GM23338 (cell line): ENCODE results near the gene PGM3. TPM values are rescaled to one million over a fixed set of nuclear protein-coding genes. Genes with fewer than 3 reads are reported as not detected.

Source experiments
- CTCF ChIP-seq, 2 experiments: fragments of 200-600 bp in 1 of 2; sonication (generic) in 1 of 2; conservative IDR thresholded peaks; 2 replicates each; pipeline versions ENCODE4 v1.5.1 to v1.6.1; 2016 to 2017; ENCODE audit warnings: antibody characterized with exemption in 2 of 2, low read depth in 2 of 2, mild to moderate bottlenecking in 2 of 2, moderate library complexity in 1 of 2
- EZH2 ChIP-seq: fragments of 200-600 bp; sonication (generic); IDR thresholded peaks from one replicate; pipeline ENCODE4 v1.8.0; 2017; ENCODE audit warnings: antibody characterized with exemption, mild to moderate bottlenecking, low read depth; ENCODE audit not compliant: unreplicated experiment
- NANOG ChIP-seq: IDR thresholded peaks from 2 replicates; pipeline ENCODE4 v1.6.1; 2016; ENCODE audit warnings: antibody characterized with exemption, borderline replicate concordance
- polyA plus RNA-seq: library from polyadenylated mRNA; unstranded; fragments of >200 nt; fragmentation: Nextera tagmentation; extraction: Ambion mirVana; gene quantifications from 2 replicates; pipeline ENCODE4 v1.2.1, GENCODE V29; 2016
- total RNA-seq: library from RNA; depleted of rRNA; stranded (reverse); fragments of >200 nt; shearing (Covaris generic); gene quantifications from 2 replicates; pipeline ENCODE4 v1.2.3, GENCODE V29; 2014; rRNA removed

Gene PGM3
- total and polyA plus RNA-seq, 2 experiments from 2014 or later, result 23.8 to 35.3 TPM

DNA sequence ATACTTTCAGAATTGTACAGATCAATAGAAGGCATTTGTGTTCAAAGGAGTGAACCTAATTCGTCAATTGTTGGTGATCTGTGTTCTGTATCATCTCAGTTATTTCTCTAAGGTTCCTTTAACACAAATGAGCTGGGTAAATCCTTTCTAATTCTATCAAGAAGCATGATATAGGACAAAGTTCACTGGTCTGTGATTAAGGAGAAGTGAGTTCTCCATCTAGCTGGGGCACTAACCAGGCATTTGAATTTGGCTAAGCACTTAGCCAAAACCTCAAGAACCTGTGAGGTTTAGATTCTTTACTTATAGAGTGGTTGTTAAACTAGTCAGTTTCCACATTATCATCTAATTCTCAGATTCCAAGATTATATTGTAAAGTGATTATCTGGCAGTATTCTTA lies 75.3 kb downstream of the PGM3 start (continued):
- no peak for TF ChIP-seq CTCF (conservative IDR thresholded peaks at IDR 0.05; ENCODE audit: low read depth in 2 of 2)
- no peak for TF ChIP-seq EZH2
- no peak for TF ChIP-seq NANOG

Other genes starting within 250 kb of the PGM3 start
- 28.2 and 31.4 TPM in 2 replicates for gene UBE3D, start 127.4 kb downstream of the PGM3 start, total RNA-seq
- gene UBE3D, start 127.4 kb downstream of the PGM3 start, polyA plus RNA-seq, result 17.0 and 17.5 TPM in 2 replicates
- 18.6 and 34.4 TPM in 2 replicates for gene DOP1A, start 125.6 kb downstream of the PGM3 start, total RNA-seq
- 2.1 and 3.9 TPM in 2 replicates for gene DOP1A, start 125.6 kb downstream of the PGM3 start, polyA plus RNA-seq
- 2.6 and 3.1 TPM in 2 replicates for gene RWDD2A, start 92 bp upstream of the PGM3 start, total RNA-seq
- 2.4 and 3.7 TPM in 2 replicates for gene RWDD2A, start 92 bp upstream of the PGM3 start, polyA plus RNA-seq
- gene ME1, start 237.8 kb upstream of the PGM3 start, total RNA-seq, result 5.9 and 8.0 TPM in 2 replicates
- 6.4 and 6.7 TPM in 2 replicates for gene ME1, start 237.8 kb upstream of the PGM3 start, polyA plus RNA-seq